ENCODE results near the gene TRABD2A. TPM values are rescaled to one million over a fixed set of nuclear protein-coding genes. Genes with fewer than 3 reads are reported as not detected.

TRABD2A gene
- total RNA-seq, 4 donors from 2014 or later: 0.14 to 3.0 (median 0.29) TPM; not detected in 1

DNA sequence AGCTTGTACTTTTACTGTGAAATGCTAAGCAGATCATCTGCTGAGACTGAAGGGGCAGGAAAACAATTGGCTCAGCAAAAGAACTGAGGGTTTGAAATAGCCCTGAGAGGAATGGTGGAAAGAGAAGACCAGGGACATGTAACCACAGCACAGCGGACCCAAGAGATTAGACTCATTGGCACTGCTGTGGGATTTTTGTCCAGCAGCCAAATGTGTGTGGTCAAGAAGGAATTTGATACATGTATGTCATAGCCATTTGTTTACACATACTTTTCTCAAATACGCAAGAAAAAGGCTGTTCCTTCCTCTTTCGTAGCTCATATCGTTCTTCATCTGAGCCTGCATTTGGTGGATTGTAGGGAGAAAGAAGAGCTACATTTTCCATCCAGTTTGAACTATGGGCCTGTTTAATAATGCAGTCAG, 73.8 kb downstream of the TRABD2A start:
- H3K4me1 ChIP-seq: no peaks in the 10 kb centered on the region
- intact Hi-C loops (cut with DNase I; ENCODE audit: low total_unique reads): no loop called here
- H3K9me3 ChIP-seq: no peaks in the 10 kb centered on the region
- H3K27me3 ChIP-seq: no peaks in the 10 kb centered on the region
- no peak for DNase-seq
- TF ChIP-seq, protein P1, sequence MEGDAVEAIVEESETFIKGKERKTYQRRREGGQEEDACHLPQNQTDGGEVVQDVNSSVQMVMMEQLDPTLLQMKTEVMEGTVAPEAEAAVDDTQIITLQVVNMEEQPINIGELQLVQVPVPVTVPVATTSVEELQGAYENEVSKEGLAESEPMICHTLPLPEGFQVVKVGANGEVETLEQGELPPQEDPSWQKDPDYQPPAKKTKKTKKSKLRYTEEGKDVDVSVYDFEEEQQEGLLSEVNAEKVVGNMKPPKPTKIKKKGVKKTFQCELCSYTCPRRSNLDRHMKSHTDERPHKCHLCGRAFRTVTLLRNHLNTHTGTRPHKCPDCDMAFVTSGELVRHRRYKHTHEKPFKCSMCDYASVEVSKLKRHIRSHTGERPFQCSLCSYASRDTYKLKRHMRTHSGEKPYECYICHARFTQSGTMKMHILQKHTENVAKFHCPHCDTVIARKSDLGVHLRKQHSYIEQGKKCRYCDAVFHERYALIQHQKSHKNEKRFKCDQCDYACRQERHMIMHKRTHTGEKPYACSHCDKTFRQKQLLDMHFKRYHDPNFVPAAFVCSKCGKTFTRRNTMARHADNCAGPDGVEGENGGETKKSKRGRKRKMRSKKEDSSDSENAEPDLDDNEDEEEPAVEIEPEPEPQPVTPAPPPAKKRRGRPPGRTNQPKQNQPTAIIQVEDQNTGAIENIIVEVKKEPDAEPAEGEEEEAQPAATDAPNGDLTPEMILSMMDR (IDR thresholded peaks at IDR 0.05): no peak
- TF ChIP-seq POLR2A (IDR thresholded peaks at IDR 0.05): no peak
- H3K4me3 ChIP-seq: no peak overlapping the region
- no peak overlapping the region for H3K27ac ChIP-seq
- no peaks in the 10 kb centered on the region for H3K36me3 ChIP-seq

DNA sequence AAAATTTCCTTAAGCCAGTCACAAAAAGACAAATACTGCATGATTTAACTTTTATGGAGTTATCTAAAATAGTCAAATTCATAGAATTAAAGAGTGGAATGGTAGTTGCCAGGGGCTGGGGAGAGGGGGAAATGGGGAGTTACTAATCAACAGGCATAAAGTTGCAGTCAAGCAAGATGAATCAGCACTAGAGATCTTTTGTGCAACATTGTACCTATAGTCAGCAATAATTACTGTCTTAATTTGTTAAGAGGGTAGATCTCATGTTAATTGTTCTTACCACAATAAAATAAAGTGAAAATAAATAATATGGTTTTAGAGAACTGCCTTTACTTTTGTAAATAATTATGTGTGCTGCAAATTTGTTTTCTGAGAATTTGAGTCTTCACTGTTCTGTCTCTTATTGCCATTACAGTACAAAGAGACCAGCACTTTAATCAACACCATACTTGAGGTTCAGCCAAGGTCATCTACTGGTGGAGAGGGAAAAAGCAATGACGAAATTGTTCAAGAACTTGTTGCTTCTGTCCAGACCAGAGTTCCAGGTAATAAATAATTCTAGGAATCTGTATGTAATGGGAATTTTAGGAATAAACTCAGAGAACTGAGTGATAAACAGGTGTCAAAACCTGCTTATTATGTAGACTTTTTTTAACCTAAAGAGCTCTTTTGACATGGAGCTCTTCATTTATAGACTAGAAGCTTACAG, 75.5 kb downstream of the TRABD2A start:
- Histone ChIP-seq H3K36me3 (no peaks in the 10 kb centered on the region), H3K4me1 (no peaks in the 10 kb centered on the region), H3K9me3 (no peaks in the 10 kb centered on the region), H3K27ac (no peak overlapping the region), H3K27me3 (no peaks in the 10 kb centered on the region), H3K4me3 (no peak overlapping the region)
- no peak for DNase-seq
- intact Hi-C loops (cut with DNase I; ENCODE audit: low total_unique reads): no loop called here
- TF ChIP-seq POLR2A (IDR thresholded peaks at IDR 0.05): no peak
- TF ChIP-seq, protein P1 (IDR thresholded peaks at IDR 0.05): no peak

DNA sequence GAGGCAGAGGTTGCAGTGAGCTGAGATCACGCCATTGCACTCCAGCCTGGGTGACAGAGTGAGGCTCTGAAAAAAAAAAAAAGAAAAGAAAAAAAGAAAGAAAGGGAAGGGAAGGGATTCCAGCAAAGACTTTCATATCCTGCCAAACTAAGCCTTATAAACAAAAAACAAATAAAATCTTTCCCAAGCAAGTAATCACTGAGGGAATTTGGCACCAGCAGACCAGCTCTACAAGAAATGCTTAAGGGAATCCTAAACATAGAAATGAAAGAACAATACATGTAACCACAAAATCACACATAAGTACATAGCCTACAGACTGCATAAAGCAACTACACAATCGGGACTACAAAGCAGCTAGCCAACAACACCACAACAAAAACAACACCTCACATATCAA, 79.1 kb downstream of the TRABD2A start:
- H3K4me1 ChIP-seq: no peaks in the 10 kb centered on the region

DNA sequence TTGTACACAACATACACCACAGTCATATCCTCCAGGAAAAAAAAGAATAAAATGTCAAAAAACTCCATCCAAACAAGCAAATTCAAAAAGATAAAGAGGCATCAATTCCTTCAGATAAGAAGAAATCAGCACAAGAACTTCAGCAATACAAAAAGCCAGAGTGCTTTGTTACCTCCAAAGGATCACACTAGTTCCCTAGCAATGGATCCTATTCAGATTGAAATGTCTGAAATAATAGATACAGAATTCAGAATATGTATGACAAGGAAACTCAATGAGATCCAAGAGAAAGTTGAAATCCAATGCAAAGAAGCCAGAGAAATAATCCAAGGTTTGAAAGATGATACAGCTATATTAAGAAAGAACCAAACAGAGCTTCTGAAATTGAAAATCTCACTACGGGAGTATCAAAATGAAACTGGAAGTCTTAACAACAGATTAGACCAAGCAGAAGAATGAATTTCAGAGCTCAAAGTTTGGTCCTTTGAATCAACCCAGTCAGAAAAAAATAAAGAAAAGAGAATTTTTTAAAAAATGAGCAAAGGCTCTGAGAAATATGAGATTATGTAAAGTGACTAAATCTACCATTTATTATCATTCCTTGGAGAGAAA, 80.6 kb downstream of the TRABD2A start:
- intact Hi-C loops (cut with DNase I; ENCODE audit: low total_unique reads): no loop called here
- no peaks in the 10 kb centered on the region for H3K4me1 ChIP-seq
- TF ChIP-seq POLR2A (IDR thresholded peaks at IDR 0.05): no peak
- TF ChIP-seq, protein P1 (IDR thresholded peaks at IDR 0.05): no peak
- no peaks in the 10 kb centered on the region for H3K36me3 ChIP-seq
- H3K27me3 ChIP-seq: no peaks in the 10 kb centered on the region
- no peaks in the 10 kb centered on the region for H3K9me3 ChIP-seq
- no peak overlapping the region for H3K4me3 ChIP-seq
- no peak overlapping the region for H3K27ac ChIP-seq
- no peak for DNase-seq

More for the DNA sequence above, 79.1 kb downstream of the TRABD2A start:
- intact Hi-C loops (cut with DNase I; ENCODE audit: low total_unique reads): no loop called here
- H3K9me3 ChIP-seq: no peaks in the 10 kb centered on the region
- no peak overlapping the region for H3K4me3 ChIP-seq
- H3K27ac ChIP-seq: no peak overlapping the region
- H3K36me3 ChIP-seq: no peaks in the 10 kb centered on the region
- TF ChIP-seq, protein P1 (IDR thresholded peaks at IDR 0.05): no peak
- TF ChIP-seq POLR2A (IDR thresholded peaks at IDR 0.05): no peak
- DNase-seq: no peak
- H3K27me3 ChIP-seq: no peaks in the 10 kb centered on the region

DNA sequence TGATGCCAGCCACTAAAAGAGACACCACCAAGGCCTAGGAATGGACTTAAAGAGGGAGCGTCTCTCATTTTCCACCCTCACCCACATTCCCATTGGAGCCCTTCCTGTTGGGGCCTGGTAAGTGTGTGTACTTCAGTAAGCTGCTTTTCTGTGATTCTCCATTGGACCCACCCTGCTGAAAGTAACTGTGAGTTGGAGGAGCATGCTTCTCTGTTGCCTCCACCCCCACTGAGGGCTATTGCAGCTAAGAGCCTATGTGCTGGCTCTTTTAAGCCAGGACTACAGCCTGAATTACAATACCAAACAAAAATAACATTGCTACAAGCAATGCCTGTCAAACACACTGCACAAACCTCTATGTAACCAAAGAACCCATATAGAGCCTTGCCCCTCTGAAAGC, 81.1 kb downstream of the TRABD2A start:
- Histone ChIP-seq H3K27ac (no peak overlapping the region), H3K4me3 (no peak overlapping the region), H3K9me3 (no peaks in the 10 kb centered on the region), H3K36me3 (no peaks in the 10 kb centered on the region), H3K27me3 (no peaks in the 10 kb centered on the region), H3K4me1 (no peaks in the 10 kb centered on the region)
- TF ChIP-seq, protein P1 (IDR thresholded peaks at IDR 0.05): no peak
- no peak for TF ChIP-seq POLR2A (IDR thresholded peaks at IDR 0.05)
- DNase-seq: no peak
- intact Hi-C loops (cut with DNase I; ENCODE audit: low total_unique reads): no loop called here

Data from uterus (tissue), 4 donors.